BLaER1 (cell line): ENCODE data around the gene AHI1.

Experiments
- H3K27ac ChIP-seq: shearing (Covaris generic); formaldehyde crosslinking; 2 replicates; pipeline ENCODE4 v1.8.1; 2022
- H3K27me3 ChIP-seq: shearing (Covaris generic); formaldehyde crosslinking; 2 replicates; pipeline ENCODE4 v1.8.1; 2022
- H3K36me3 ChIP-seq: shearing (Covaris generic); formaldehyde crosslinking; 2 replicates; pipeline ENCODE4 v1.8.1; 2022
- H3K4me1 ChIP-seq: shearing (Covaris generic); formaldehyde crosslinking; 2 replicates; pipeline ENCODE4 v1.8.1; 2022
- H3K4me2 ChIP-seq: shearing (Covaris generic); formaldehyde crosslinking; 2 replicates; pipeline ENCODE4 v1.8.1; 2022
- H3K4me3 ChIP-seq: shearing (Covaris generic); formaldehyde crosslinking; 2 replicates; pipeline ENCODE4 v1.8.1; 2022
- H3K9ac ChIP-seq: shearing (Covaris generic); formaldehyde crosslinking; 2 replicates; pipeline ENCODE4 v1.8.1; 2022
- H3K9me3 ChIP-seq: shearing (Covaris generic); formaldehyde crosslinking; 2 replicates; pipeline ENCODE4 v1.8.1; 2022
- H4K20me1 ChIP-seq: shearing (Covaris generic); formaldehyde crosslinking; 2 replicates; pipeline ENCODE4 v1.8.1; 2022
- Cebpa-rat ChIP-seq: shearing (Covaris generic); IDR thresholded peaks from 2 replicates; pipeline ENCODE4 v1.8.1; 2022

AHI1 gene

DNA sequence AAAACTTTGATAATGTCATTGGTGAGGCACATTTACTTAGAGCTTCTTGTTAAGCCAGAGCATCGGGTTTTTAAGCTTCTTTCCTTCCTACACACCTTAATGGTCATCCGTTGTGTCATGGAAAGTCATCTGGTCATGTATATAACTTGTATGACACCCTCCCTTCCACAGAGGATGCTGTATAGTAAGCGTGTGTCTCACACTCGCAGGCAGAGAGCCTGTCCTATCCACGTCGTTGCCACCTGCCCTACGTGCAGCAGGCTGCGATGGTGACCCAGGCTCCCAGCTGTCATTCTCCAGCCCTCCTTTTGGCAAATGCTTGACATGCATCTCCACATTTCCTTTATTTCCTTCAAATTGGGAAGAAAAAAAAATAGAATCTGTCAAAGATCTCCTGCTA, 230.9 kb downstream of the AHI1 start:
- peak overlapping the region; percentile 66 for H3K4me2 ChIP-seq
- H3K9ac ChIP-seq: peak overlapping the region; percentile 48; the same call in 1 of the 2 replicates
- H3K4me3 ChIP-seq: peak overlapping the region; percentile 7; the same call in 1 of the 2 replicates
- TF ChIP-seq Cebpa-rat: no peak
- H3K27ac ChIP-seq: peak overlapping the region; percentile 78
- H3K36me3 ChIP-seq: no peaks in the 10 kb centered on the region
- H3K9me3 ChIP-seq: 0 out of 2 replicates have a peak, but pooled peaks cover 5% of the 10 kb centered on the region
- no peaks in the 10 kb centered on the region for H4K20me1 ChIP-seq
- peaks cover 85% of the 10 kb centered on the region for H3K4me1 ChIP-seq
- H3K27me3 ChIP-seq: no peaks in the 10 kb centered on the region

DNA sequence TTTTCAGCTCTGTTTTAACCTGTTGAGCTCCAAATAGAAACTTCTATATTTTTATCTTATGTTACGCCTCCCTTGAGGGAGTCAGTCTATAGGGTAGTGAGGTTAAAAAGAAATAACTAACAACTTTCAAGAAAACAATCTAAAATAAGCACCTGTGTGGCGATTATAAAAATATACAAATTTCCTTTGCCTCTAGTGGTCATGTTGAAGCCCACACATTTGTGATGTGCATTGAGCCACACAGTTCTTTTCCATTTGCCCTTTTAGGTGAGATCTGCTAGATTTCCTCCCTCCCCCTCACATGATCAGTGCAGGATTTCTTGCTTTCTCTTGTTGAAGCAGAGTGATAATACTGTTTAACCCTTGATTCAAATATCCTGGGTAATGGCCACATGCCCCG, 232.3 kb downstream of the AHI1 start:
- Histone ChIP-seq H3K27me3 (no peaks in the 10 kb centered on the region), H3K4me1 (peaks cover 71% of the 10 kb centered on the region), H3K9me3 (peaks cover 11% of the 10 kb centered on the region; the same call in 1 of the 2 replicates), H3K9ac (no peak overlapping the region), H3K4me3 (no peak overlapping the region), H3K4me2 (peak overlapping the region; percentile 66), H3K27ac (peak overlapping the region; percentile 78), H3K36me3 (no peaks in the 10 kb centered on the region), H4K20me1 (no peaks in the 10 kb centered on the region)
- no peak for TF ChIP-seq Cebpa-rat

DNA sequence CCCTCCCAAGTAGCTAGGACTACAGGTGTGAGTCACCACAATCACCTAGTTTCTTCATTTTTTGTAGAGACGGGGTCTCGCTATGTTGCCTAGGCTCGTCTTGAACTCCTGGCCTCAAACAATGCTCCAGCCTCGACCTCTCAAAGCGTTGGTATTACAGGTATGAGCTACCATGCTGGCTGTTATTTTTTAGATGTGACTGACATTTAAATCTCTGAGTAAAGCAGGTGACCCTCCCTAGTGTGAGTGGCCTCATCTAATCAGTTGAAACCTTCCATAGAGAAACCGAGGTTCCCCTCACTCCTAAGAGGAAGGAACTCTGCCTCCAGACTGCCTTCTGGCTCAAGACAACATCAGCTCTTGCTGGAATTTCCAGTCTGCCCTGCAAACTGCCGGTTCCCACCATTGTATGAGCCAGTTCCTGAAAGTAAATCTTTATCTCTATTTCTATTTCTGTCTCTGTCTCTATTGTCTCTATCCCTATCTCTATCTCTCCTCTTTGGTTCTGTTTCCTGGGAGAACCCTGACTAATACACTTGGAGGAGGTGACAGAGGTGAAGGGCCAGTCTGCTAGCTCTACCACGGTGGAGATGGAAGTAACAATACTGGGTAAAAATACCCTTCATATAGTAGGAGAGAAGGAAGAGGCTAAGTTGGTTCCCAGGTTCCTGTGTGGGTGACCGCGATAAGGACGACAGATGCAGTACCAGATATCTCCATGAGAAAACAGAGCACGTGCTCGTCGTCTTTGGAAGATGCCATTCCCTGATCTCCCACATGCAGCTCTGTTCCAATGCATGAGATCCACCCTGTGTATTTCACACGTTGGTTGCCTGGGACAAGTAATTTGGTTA, 235.4 kb downstream of the AHI1 start:
- Histone ChIP-seq H3K9ac (no peak overlapping the region), H3K9me3 (peaks cover 11% of the 10 kb centered on the region; the same call in 1 of the 2 replicates), H3K27me3 (no peaks in the 10 kb centered on the region), H4K20me1 (no peaks in the 10 kb centered on the region), H3K36me3 (no peaks in the 10 kb centered on the region), H3K4me2 (no peak overlapping the region), H3K4me1 (peaks cover 40% of the 10 kb centered on the region), H3K27ac (no peak overlapping the region), H3K4me3 (no peak overlapping the region)
- TF ChIP-seq Cebpa-rat: no peak

DNA sequence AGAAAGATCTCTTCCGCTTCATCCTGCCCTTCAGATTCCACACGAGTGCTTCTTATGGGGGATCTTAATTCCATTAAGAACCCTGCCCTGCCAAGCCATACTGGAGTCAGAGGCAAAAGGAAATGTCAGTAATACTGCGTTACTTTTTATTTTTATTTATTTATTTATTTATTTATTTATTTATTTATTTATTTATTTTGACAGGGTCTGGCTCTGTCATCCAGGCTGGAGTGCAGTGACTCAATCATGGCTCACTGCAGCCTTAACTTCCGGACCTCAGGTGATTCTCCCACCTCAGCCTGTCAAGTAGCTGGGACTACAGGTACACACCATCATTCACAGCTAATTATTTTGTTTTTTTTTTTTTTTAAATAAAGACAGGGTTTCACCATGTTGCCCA, 236.9 kb downstream of the AHI1 start:
- no peak for TF ChIP-seq Cebpa-rat
- H3K4me1 ChIP-seq: peaks cover 25% of the 10 kb centered on the region
- H3K9ac ChIP-seq: no peak overlapping the region
- peaks cover 11% of the 10 kb centered on the region; the same call in 1 of the 2 replicates for H3K9me3 ChIP-seq
- H3K36me3 ChIP-seq: no peaks in the 10 kb centered on the region
- no peak overlapping the region for H3K4me2 ChIP-seq
- no peak overlapping the region for H3K27ac ChIP-seq
- no peaks in the 10 kb centered on the region for H3K27me3 ChIP-seq
- H3K4me3 ChIP-seq: no peak overlapping the region
- no peaks in the 10 kb centered on the region for H4K20me1 ChIP-seq

DNA sequence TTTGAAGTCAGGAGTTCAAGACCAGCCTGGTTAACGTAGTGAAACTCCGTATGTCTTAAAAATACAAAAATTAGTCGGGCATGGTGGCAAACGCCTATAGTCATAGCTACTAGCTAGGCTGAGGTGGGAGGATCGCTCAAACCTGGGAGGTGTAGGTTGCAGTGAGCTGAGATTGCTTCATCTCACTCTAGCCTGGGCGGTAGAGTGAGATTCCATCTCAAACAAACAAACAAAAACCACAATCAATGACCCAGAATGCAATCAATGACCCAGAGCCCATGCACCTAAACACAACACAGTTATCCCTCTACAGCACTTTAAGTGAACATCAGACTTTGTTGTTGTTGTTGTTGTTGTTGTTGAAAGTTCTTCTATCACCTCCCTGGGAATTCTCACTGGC, 238.6 kb downstream of the AHI1 start:
- H3K4me3 ChIP-seq: no peak overlapping the region
- no peaks in the 10 kb centered on the region for H3K27me3 ChIP-seq
- no peak for TF ChIP-seq Cebpa-rat
- no peaks in the 10 kb centered on the region for H3K36me3 ChIP-seq
- peaks cover 11% of the 10 kb centered on the region; the same call in 1 of the 2 replicates for H3K9me3 ChIP-seq
- peaks cover 8% of the 10 kb centered on the region for H3K4me1 ChIP-seq
- H3K4me2 ChIP-seq: no peak overlapping the region
- no peak overlapping the region for H3K27ac ChIP-seq
- no peak overlapping the region for H3K9ac ChIP-seq
- H4K20me1 ChIP-seq: no peaks in the 10 kb centered on the region

DNA sequence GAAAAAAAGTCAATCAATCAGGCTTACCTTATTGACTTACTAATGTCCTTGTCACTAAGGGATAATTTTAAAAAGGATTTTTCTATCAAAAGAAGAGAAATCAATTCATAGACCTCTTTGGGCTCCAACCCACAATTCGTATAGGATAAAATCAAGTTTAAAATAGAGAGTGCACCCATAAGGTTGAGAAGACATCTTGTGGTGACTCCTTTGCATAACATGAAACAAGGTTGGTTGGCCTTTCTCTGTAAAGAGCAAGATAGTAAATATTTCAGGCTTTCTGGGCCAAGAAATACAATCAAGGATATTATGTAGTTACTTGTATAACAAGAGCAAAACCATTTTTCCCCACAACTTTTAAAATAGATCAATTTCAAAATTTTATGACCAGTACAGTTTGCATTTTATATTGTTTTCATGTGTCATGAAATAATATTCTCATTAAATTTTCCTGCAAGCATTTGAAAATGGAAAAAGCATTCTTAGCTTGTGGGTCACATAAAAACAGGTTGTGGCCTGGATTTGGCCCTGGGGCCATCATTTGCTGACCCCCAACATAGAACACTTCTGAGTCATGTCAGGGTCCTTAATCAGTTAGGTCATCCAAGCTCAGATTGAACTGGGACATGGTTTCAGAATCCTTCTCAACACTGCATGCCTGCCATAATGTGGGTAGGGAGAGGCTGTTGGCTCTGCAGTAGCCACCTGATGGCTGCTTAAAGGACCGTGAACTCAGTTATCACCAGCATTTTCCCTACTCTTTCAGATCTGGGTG, 239.7 kb downstream of the AHI1 start:
- Histone ChIP-seq H3K9ac (no peak overlapping the region), H3K27me3 (no peaks in the 10 kb centered on the region), H3K27ac (no peak overlapping the region), H3K4me2 (no peak overlapping the region), H4K20me1 (no peaks in the 10 kb centered on the region), H3K4me1 (no peaks in the 10 kb centered on the region; the same call in 1 of the 2 replicates), H3K36me3 (no peaks in the 10 kb centered on the region), H3K4me3 (no peak overlapping the region), H3K9me3 (peaks cover 11% of the 10 kb centered on the region; the same call in 1 of the 2 replicates)
- TF ChIP-seq Cebpa-rat: no peak

DNA sequence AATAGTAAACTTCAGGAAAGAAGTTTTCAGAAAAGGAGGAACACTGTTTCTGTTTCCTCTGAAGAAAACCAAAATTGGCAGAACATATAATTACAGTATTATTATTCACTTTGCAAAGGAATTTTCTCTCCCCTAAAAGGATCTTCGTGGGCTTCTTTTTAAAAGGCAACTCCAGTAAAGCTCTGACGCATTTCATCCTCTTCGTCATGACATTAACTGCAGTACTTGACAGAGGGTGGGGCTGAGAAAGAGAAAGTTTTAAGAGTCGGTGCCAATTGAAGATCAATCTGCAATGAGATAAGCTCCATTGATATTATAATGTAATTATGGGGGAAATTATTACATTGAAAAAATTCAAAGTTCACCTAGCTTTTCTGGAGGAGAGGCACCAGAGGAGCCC, 240.7 kb downstream of the AHI1 start:
- H3K4me3 ChIP-seq: no peak overlapping the region
- H3K27me3 ChIP-seq: no peaks in the 10 kb centered on the region
- H3K4me1 ChIP-seq: no peaks in the 10 kb centered on the region; the same call in 1 of the 2 replicates
- H3K27ac ChIP-seq: no peak overlapping the region
- no peaks in the 10 kb centered on the region for H4K20me1 ChIP-seq
- no peak overlapping the region for H3K9ac ChIP-seq
- H3K9me3 ChIP-seq: peaks cover 7% of the 10 kb centered on the region; the same call in 1 of the 2 replicates
- no peak for TF ChIP-seq Cebpa-rat
- H3K4me2 ChIP-seq: no peak overlapping the region
- no peaks in the 10 kb centered on the region for H3K36me3 ChIP-seq

DNA sequence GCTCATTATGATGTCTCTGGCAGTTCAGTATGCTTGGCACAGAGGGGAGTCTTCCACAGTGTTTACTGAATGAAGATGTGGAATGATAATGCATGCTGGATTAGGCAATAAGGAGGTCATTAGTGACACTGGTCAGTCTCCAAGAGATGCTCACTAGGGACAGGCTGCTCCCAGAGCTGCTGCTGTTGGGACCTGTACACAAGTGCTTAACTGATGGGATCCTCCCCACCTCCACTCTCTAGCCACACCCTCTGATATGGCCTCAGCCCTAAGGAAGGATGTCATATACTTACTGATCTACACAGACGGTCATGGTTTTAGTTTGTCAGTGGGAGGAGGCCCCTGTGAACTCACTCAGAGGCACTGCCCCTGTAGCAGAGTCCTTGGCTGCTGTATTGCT, 243.1 kb downstream of the AHI1 start:
- H3K4me3 ChIP-seq: no peak overlapping the region
- H4K20me1 ChIP-seq: no peaks in the 10 kb centered on the region
- H3K27me3 ChIP-seq: no peaks in the 10 kb centered on the region
- H3K4me2 ChIP-seq: no peak overlapping the region
- H3K4me1 ChIP-seq: peaks cover under 1% of the 10 kb centered on the region; the same call in 1 of the 2 replicates
- no peak for TF ChIP-seq Cebpa-rat
- H3K27ac ChIP-seq: no peak overlapping the region
- H3K9ac ChIP-seq: no peak overlapping the region
- no peaks in the 10 kb centered on the region for H3K9me3 ChIP-seq
- no peaks in the 10 kb centered on the region for H3K36me3 ChIP-seq

DNA sequence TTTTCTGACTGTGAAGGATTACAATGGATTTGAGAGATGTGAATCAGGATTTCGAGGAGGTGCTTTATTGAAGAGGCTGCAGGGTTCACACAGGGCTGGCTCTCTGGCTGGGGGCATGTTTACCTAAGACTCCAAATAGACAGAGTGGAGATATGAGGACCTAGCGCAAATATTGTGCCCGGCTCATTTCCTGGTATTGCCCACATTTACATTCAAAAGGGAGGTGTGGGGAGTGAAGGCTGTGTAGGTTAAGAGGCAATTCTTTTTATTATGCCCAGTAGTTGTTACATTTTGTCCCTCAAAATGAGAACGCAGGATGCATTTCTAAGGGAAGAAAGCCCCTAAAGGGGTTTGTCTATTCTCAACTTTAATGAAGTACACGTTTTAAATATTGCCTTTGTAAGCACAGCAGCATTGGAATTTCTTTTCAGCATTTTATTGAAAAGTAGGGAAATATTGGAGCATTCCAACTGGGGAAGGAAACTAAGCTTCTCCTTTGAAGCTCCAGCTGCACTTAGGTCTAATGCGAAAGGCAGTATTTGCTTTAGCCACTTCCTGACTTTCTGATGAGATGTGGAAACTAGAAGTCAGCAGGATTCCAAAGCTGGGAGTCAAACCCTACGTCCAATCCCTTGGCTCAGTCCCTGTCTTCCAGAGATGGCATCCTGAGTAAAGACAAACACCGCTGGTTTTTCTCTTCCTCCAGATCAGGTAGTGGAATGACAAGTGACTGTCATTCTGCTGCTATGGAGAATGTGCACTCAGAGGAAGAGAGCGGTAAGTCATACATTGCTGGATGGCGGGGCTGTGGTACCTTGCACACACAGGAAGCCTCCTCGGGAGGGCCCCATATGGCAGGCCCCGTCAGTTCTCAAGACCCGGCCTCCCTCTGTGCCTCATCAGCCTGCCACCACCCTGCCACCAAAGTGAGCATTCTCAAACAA, 245.8 kb downstream of the AHI1 start:
- H3K9ac ChIP-seq: no peak overlapping the region
- H3K4me3 ChIP-seq: no peak overlapping the region
- H3K36me3 ChIP-seq: no peaks in the 10 kb centered on the region
- H3K27ac ChIP-seq: no peak overlapping the region
- H3K27me3 ChIP-seq: no peaks in the 10 kb centered on the region
- H3K9me3 ChIP-seq: no peaks in the 10 kb centered on the region
- H3K4me2 ChIP-seq: no peak overlapping the region
- 0 out of 2 replicates have a peak, but pooled peaks cover 4% of the 10 kb centered on the region for H3K4me1 ChIP-seq
- TF ChIP-seq Cebpa-rat: no peak
- H4K20me1 ChIP-seq: no peaks in the 10 kb centered on the region
